WTC11 (cell line): ENCODE measurements around the gene HPSE2. TPM values are rescaled to one million over a fixed set of nuclear protein-coding genes. Genes with fewer than 3 reads are reported as not detected.

Experiments
- ATAC-seq: fragments of 200-7000 bp; cut with Tn5 transposase; 2 replicates; pipeline ENCODE4 v1.10.0; 2021; ENCODE audit warnings: mild to moderate bottlenecking, moderate library complexity
- CTCF ChIA-PET: fragments of 300-600 bp; sonication (Branson Sonifier 250); formaldehyde crosslinking; loops from one replicate; lab custom pipeline; 2021; ENCODE audit warnings: antibody characterized with exemption; lab: Charles Lee
- POLR2A ChIA-PET: fragments of 350-600 bp; sonication (Branson Sonifier 250); formaldehyde crosslinking; loops from one replicate; lab custom pipeline; 2021; ENCODE audit warnings: antibody characterized with exemption; lab: Charles Lee
- DNase-seq: peaks from one replicate; pipeline ENCODE4 v3.0.0; 2021; ENCODE audit warnings: low spot score
- H3K27ac Mint-ChIP-seq: 2 replicates; pipeline ENCODE4 v1.8.0; 2021; ENCODE audit warnings: mixed read lengths
- H3K27me3 Mint-ChIP-seq: 2 replicates; pipeline ENCODE4 v1.8.0; 2021; ENCODE audit warnings: low read depth, mild to moderate bottlenecking, moderate library complexity, mixed read lengths
- H3K36me3 Mint-ChIP-seq: 2 replicates; pipeline ENCODE4 v1.8.0; 2021; ENCODE audit warnings: mixed read lengths
- H3K4me1 Mint-ChIP-seq: 2 replicates; pipeline ENCODE4 v1.8.0; 2022; ENCODE audit warnings: mixed read lengths
- H3K4me3 Mint-ChIP-seq: 2 replicates; pipeline ENCODE4 v1.8.0; 2021; ENCODE audit warnings: mild to moderate bottlenecking, moderate library complexity, mixed read lengths
- H3K9me3 Mint-ChIP-seq: 2 replicates; pipeline ENCODE4 v1.8.0; 2021; ENCODE audit warnings: mixed read lengths
- ETV6 ChIP-seq: sonication (generic); formaldehyde crosslinking; IDR thresholded peaks from 2 replicates; pipeline ENCODE4 v1.8.1; 2022; ENCODE audit warnings: mild to moderate bottlenecking, missing genetic modification reagents
- FOXP1 ChIP-seq: sonication (generic); formaldehyde crosslinking; IDR thresholded peaks from 2 replicates; pipeline ENCODE4 v1.8.0; 2022; ENCODE audit warnings: missing genetic modification reagents, mild to moderate bottlenecking, moderate library complexity, borderline replicate concordance
- GTF2I ChIP-seq: fragments of 250-450 bp; sonication (Bioruptor Pico); conservative IDR thresholded peaks from 2 replicates; pipeline ENCODE4 v1.4.0; 2021; ENCODE audit warnings: mild to moderate bottlenecking
- JAZF1 ChIP-seq: fragments of 250-450 bp; sonication (Bioruptor Pico); IDR thresholded peaks from 2 replicates; pipeline ENCODE4 v1.9.0; 2021; ENCODE audit warnings: moderate library complexity, mild to moderate bottlenecking, inconsistent platforms
- KAT7 ChIP-seq: sonication (generic); formaldehyde crosslinking; IDR thresholded peaks from 2 replicates; pipeline ENCODE4 v1.8.1; 2023; ENCODE audit warnings: missing genetic modification reagents, mild to moderate bottlenecking, borderline replicate concordance
- MLX ChIP-seq: sonication (generic); formaldehyde crosslinking; IDR thresholded peaks from 2 replicates; pipeline ENCODE4 v1.8.1; 2023; ENCODE audit warnings: mild to moderate bottlenecking, missing genetic modification reagents, moderate library complexity
- NFYB ChIP-seq: sonication (generic); formaldehyde crosslinking; conservative IDR thresholded peaks from 2 replicates; pipeline ENCODE4 v1.8.0; 2022; ENCODE audit warnings: low read depth, missing genetic modification reagents
- PRRX2 ChIP-seq: fragments of 250-450 bp; sonication (Bioruptor Pico); IDR thresholded peaks from 2 replicates; pipeline ENCODE4 v1.8.0; 2021; ENCODE audit warnings: mild to moderate bottlenecking
- RORB ChIP-seq: fragments of 250-450 bp; sonication (Bioruptor Pico); IDR thresholded peaks from 2 replicates; pipeline ENCODE4 v1.9.0; 2021; ENCODE audit warnings: mild to moderate bottlenecking
- SOX15 ChIP-seq: fragments of 250-450 bp; sonication (Bioruptor Pico); IDR thresholded peaks from 2 replicates; pipeline ENCODE4 v1.9.0; 2021; ENCODE audit warnings: mild to moderate bottlenecking
- TEAD4 ChIP-seq: sonication (generic); formaldehyde crosslinking; IDR thresholded peaks from 2 replicates; pipeline ENCODE4 v1.8.0; 2022; ENCODE audit warnings: mild to moderate bottlenecking, missing genetic modification reagents
- USF2 ChIP-seq: sonication (generic); formaldehyde crosslinking; IDR thresholded peaks from 2 replicates; pipeline ENCODE4 v1.8.1; 2023; ENCODE audit warnings: mild to moderate bottlenecking, missing genetic modification reagents, moderate library complexity
- ZBTB21 ChIP-seq: sonication (generic); formaldehyde crosslinking; IDR thresholded peaks from 2 replicates; pipeline ENCODE4 v1.8.1; 2023; ENCODE audit warnings: mild to moderate bottlenecking, missing genetic modification reagents, borderline replicate concordance
- ZNF512 ChIP-seq: sonication (generic); formaldehyde crosslinking; IDR thresholded peaks from 2 replicates; pipeline ENCODE4 v1.8.1; 2022; ENCODE audit warnings: missing genetic modification reagents, borderline replicate concordance
- total RNA-seq: library from RNA; stranded (reverse); gene quantifications from 3 replicates; pipeline ENCODE4 v1.2.3, GENCODE V29; 2021
- TF ChIP-seq, protein P1 (sequence below): sonication (generic); formaldehyde crosslinking; IDR thresholded peaks from 2 replicates; pipeline ENCODE4 v1.8.1; 2023; ENCODE audit warnings: mild to moderate bottlenecking, moderate library complexity, missing genetic modification reagents
- TF ChIP-seq, protein P2 (sequence below): sonication (generic); formaldehyde crosslinking; IDR thresholded peaks from 2 replicates; pipeline ENCODE4 v1.8.1; 2022; ENCODE audit warnings: mild to moderate bottlenecking, moderate library complexity, missing genetic modification reagents
- TF ChIP-seq, protein P3 (sequence below): fragments of 250-450 bp; sonication (Bioruptor Pico); IDR thresholded peaks from 2 replicates; pipeline ENCODE4 v1.9.0; 2021; ENCODE audit warnings: mild to moderate bottlenecking, borderline replicate concordance

The HPSE2 gene
- total RNA-seq, 1 experiment from 2014 or later = 0.66 TPM

GRCh38 chr10:98481404-98481945 lies 754.2 kb downstream of the HPSE2 start:
- Mint-ChIP-seq H3K9me3 (peaks cover 21% of the 10 kb centered on the region), H3K4me3 (no peak overlapping the region), H3K27ac (no peak overlapping the region)
- POLR2A ChIA-PET = no interaction called here
- CTCF ChIA-PET = no interaction called here
- TF ChIP-seq RORB (CRISPR knock-in tag) (no peak), ZBTB21 (CRISPR knock-in tag) (no peak), ETV6 (CRISPR knock-in tag) (no peak)
- TF ChIP-seq, protein P1, sequence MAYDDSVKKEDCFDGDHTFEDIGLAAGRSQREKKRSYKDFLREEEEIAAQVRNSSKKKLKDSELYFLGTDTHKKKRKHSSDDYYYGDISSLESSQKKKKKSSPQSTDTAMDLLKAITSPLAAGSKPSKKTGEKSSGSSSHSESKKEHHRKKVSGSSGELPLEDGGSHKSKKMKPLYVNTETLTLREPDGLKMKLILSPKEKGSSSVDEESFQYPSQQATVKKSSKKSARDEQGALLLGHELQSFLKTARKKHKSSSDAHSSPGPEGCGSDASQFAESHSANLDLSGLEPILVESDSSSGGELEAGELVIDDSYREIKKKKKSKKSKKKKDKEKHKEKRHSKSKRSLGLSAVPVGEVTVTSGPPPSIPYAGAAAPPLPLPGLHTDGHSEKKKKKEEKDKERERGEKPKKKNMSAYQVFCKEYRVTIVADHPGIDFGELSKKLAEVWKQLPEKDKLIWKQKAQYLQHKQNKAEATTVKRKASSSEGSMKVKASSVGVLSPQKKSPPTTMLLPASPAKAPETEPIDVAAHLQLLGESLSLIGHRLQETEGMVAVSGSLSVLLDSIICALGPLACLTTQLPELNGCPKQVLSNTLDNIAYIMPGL = no peak
- TF ChIP-seq, all 79 proteins: peak for 0
- ATAC-seq = no peak
- H3K36me3 Mint-ChIP-seq = 0 out of 2 replicates have a peak, but pooled peaks cover 7% of the 10 kb centered on the region
- no peak for DNase-seq
- H3K27me3 Mint-ChIP-seq = peaks cover 8% of the 10 kb centered on the region
- H3K4me1 Mint-ChIP-seq = no peaks in the 10 kb centered on the region

GRCh38 chr10:98478430-98479222 lies 757.0 kb downstream of the HPSE2 start:
- TF ChIP-seq ZNF512 (CRISPR knock-in tag) (no peak), JAZF1 (no peak), PRRX2 (no peak), GTF2I (CRISPR knock-in tag) (no peak), TEAD4 (CRISPR knock-in tag) (no peak), USF2 (CRISPR knock-in tag) (no peak), NFYB (CRISPR knock-in tag) (no peak)
- TF ChIP-seq, all 79 proteins: peak for 0
- ATAC-seq (no peak), DNase-seq (no peak)
- 0 out of 2 replicates have a peak, but pooled peaks cover 6% of the 10 kb centered on the region for H3K36me3 Mint-ChIP-seq
- H3K27me3 Mint-ChIP-seq = peaks cover 6% of the 10 kb centered on the region
- POLR2A ChIA-PET = no interaction called here
- H3K27ac Mint-ChIP-seq = no peak overlapping the region
- CTCF ChIA-PET = interaction anchor here (1.3 to 1.7 kb wide), 2 partner anchors 12 to 53 kb away, joined by 5 to 6 read pairs; no protein-coding TSS in a partner anchor
- no peak overlapping the region for H3K4me3 Mint-ChIP-seq
- H3K4me1 Mint-ChIP-seq = no peaks in the 10 kb centered on the region
- H3K9me3 Mint-ChIP-seq = peaks cover 14% of the 10 kb centered on the region

- H3K27me3 Mint-ChIP-seq = peaks cover 6% of the 10 kb centered on the region
- no peak for DNase-seq
- CTCF ChIA-PET = no interaction called here
Measured at GRCh38 chr10:98477861-98478260, 757.8 kb downstream of the HPSE2 start.

More at GRCh38 chr10:98477861-98478260, 757.8 kb downstream of the HPSE2 start:
- no peak for ATAC-seq
- Mint-ChIP-seq H3K4me1 (no peaks in the 10 kb centered on the region), H3K4me3 (no peak overlapping the region), H3K27ac (no peak overlapping the region), H3K9me3 (peaks cover 10% of the 10 kb centered on the region), H3K36me3 (0 out of 2 replicates have a peak, but pooled peaks cover 2% of the 10 kb centered on the region)
- TF ChIP-seq FOXP1 (CRISPR knock-in tag) (no peak), KAT7 (CRISPR knock-in tag) (no peak), SOX15 (CRISPR knock-in tag) (no peak), MLX (CRISPR knock-in tag) (no peak), TEAD4 (CRISPR knock-in tag) (no peak)
- TF ChIP-seq, protein P2, sequence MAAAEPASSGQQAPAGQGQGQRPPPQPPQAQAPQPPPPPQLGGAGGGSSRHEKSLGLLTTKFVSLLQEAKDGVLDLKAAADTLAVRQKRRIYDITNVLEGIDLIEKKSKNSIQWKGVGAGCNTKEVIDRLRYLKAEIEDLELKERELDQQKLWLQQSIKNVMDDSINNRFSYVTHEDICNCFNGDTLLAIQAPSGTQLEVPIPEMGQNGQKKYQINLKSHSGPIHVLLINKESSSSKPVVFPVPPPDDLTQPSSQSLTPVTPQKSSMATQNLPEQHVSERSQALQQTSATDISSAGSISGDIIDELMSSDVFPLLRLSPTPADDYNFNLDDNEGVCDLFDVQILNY (CRISPR knock-in tag) = no peak
- TF ChIP-seq, protein P3, sequence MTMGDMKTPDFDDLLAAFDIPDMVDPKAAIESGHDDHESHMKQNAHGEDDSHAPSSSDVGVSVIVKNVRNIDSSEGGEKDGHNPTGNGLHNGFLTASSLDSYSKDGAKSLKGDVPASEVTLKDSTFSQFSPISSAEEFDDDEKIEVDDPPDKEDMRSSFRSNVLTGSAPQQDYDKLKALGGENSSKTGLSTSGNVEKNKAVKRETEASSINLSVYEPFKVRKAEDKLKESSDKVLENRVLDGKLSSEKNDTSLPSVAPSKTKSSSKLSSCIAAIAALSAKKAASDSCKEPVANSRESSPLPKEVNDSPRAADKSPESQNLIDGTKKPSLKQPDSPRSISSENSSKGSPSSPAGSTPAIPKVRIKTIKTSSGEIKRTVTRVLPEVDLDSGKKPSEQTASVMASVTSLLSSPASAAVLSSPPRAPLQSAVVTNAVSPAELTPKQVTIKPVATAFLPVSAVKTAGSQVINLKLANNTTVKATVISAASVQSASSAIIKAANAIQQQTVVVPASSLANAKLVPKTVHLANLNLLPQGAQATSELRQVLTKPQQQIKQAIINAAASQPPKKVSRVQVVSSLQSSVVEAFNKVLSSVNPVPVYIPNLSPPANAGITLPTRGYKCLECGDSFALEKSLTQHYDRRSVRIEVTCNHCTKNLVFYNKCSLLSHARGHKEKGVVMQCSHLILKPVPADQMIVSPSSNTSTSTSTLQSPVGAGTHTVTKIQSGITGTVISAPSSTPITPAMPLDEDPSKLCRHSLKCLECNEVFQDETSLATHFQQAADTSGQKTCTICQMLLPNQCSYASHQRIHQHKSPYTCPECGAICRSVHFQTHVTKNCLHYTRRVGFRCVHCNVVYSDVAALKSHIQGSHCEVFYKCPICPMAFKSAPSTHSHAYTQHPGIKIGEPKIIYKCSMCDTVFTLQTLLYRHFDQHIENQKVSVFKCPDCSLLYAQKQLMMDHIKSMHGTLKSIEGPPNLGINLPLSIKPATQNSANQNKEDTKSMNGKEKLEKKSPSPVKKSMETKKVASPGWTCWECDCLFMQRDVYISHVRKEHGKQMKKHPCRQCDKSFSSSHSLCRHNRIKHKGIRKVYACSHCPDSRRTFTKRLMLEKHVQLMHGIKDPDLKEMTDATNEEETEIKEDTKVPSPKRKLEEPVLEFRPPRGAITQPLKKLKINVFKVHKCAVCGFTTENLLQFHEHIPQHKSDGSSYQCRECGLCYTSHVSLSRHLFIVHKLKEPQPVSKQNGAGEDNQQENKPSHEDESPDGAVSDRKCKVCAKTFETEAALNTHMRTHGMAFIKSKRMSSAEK = no peak
- POLR2A ChIA-PET = no interaction called here
